Liver (tissue), 3 donors: ENCODE data around the gene NHSL2.

Source experiments
- ATF3 ChIP-seq: IDR thresholded peaks from 2 replicates; pipeline ENCODE4 v1.6.1; 2016; ENCODE audit warnings: antibody characterized with exemption
- CTCF ChIP-seq: fragments of 150-350 bp; IDR thresholded peaks from 2 replicates; pipeline ENCODE4 v1.5.1; 2017; ENCODE audit warnings: improper control_type of control experiment, low read depth, low read length; ENCODE audit not compliant: missing input control
- EGR1 ChIP-seq, 2 donors: IDR thresholded peaks; 2 replicates each; pipeline ENCODE4 v1.6.1; 2016 to 2018; ENCODE audit warnings: antibody characterized with exemption in 2 of 2, low read depth in 2 of 2
- GABPA ChIP-seq, 2 donors: IDR thresholded peaks in 1 of 2; conservative IDR thresholded peaks in 1 of 2; 2 replicates each; pipeline ENCODE4 v1.6.1; 2016; ENCODE audit warnings: antibody characterized with exemption in 2 of 2, mild to moderate bottlenecking in 1 of 2, moderate library complexity in 1 of 2
- HNF4G ChIP-seq: IDR thresholded peaks from 2 replicates; pipeline ENCODE4 v1.6.1; 2016; ENCODE audit warnings: antibody characterized with exemption
- JUND ChIP-seq, 2 donors: IDR thresholded peaks; 2 replicates each; pipeline ENCODE4 v1.6.1; 2016; ENCODE audit warnings: antibody characterized with exemption in 2 of 2
- NR2F2 ChIP-seq: IDR thresholded peaks from 2 replicates; pipeline ENCODE4 v1.6.1; 2016; ENCODE audit warnings: antibody characterized with exemption
- RAD21 ChIP-seq, 2 donors: IDR thresholded peaks; 2 replicates each; pipeline ENCODE4 v1.6.1; 2016; ENCODE audit warnings: antibody characterized with exemption in 2 of 2, mild to moderate bottlenecking in 2 of 2
- REST ChIP-seq: IDR thresholded peaks from 2 replicates; pipeline ENCODE4 v1.6.1; 2016; ENCODE audit warnings: antibody characterized with exemption, mild to moderate bottlenecking
- RXRA ChIP-seq, 2 donors: IDR thresholded peaks; 2 replicates each; pipeline ENCODE4 v1.6.1; 2017 to 2018; ENCODE audit warnings: antibody characterized with exemption in 2 of 2, mild to moderate bottlenecking in 1 of 2
- ZBTB33 ChIP-seq: IDR thresholded peaks from 2 replicates; pipeline ENCODE4 v1.6.1; 2016; ENCODE audit warnings: antibody characterized with exemption
- donor health status: healthy.
- donor health status: healthy.

GRCh38 chrX:72080800-72081199 lies 170.2 kb downstream of the NHSL2 start:
- TF ChIP-seq HNF4G (no peak), CTCF (no peak), ATF3 (no peak), ZBTB33 (no peak), RXRA (IDR thresholded peaks at IDR 0.05) (no peak), REST (no peak), GABPA (IDR thresholded peaks at IDR 0.05 in 1 of 2, conservative IDR thresholded peaks at IDR 0.05 in 1 of 2) (no peak), JUND (IDR thresholded peaks at IDR 0.05) (no peak), NR2F2 (no peak), RAD21 (IDR thresholded peaks at IDR 0.05) (no peak), EGR1 (IDR thresholded peaks at IDR 0.05; ENCODE audit: low read depth in 2 of 2) (no peak)
